ENCODE data around the gene GAST. TPM values are rescaled to one million over a fixed set of nuclear protein-coding genes. Genes with fewer than 3 reads are reported as not detected.

Gene GAST
- total and polyA plus RNA-seq, 10 of the 15 experiments (the other 5 are each of a cell fraction or from before 2014, with no cell fraction given), result not detected

- no TSS peak for BruUV-seq (replicated peaks)
- H3K9ac ChIP-seq (ENCODE audit: control insufficient read depth, insufficient read depth, low read length), result no peak overlapping the region
- H3K4me3 ChIP-seq, result no peak overlapping the region
- intact Hi-C loops (cut with micrococcal nuclease; ENCODE audit: unreplicated experiment), result loop anchor here (1.0 kb wide), 1 partner anchor 48 kb away; no protein-coding TSS in a partner anchor
- ChIA-PET POLR2A (interaction anchor here (0.5 to 3.1 kb wide), 8 partner anchors 16 to 1300 kb away, joined by 3 to 16 read pairs (median 4); no protein-coding TSS in a partner anchor), CTCF (interaction anchor here (0.5 to 10.4 kb wide), 23 partner anchors 8 to 1298 kb away, joined by 3 to 265 read pairs (median 3); partner anchors contain the start of gene GAST), SMC1A (ENCODE audit: uncharacterized antibody, unreplicated experiment) (interaction anchor here (0.7 to 3.8 kb wide), 9 partner anchors 11 to 915 kb away, joined by 3 to 57 read pairs (median 5); no protein-coding TSS in a partner anchor), RAD21 (ENCODE audit: unreplicated experiment) (interaction anchor here (0.6 to 2.8 kb wide), 11 partner anchors 12 to 1766 kb away, joined by 3 to 38 read pairs (median 6); no protein-coding TSS in a partner anchor)
- peaks cover 13 to 19% of the 10 kb centered on the region in 2 experiments for H3K36me3 ChIP-seq (ENCODE audit: control insufficient read depth in 2 of 2, insufficient read depth in 2 of 2, low read length in 1 of 2)
- in situ Hi-C loops (cut with MboI), result loop anchor here (25.0 kb wide), 2 partner anchors 1516 to 1666 kb away; partner anchors contain the start of gene TMEM106A
- H3K9me3 ChIP-seq (replicated peaks; ENCODE audit: control insufficient read depth, insufficient read depth, low read length), result no peaks in the 10 kb centered on the region
- peak; percentile 66 for ATAC-seq
- no peaks in the 10 kb centered on the region for H3K27me3 ChIP-seq (replicated peaks in 1 of 2; ENCODE audit: control insufficient read depth in 2 of 2, insufficient read depth in 2 of 2, low read length in 1 of 2)
- peaks cover 2% of the 10 kb centered on the region for H4K20me1 ChIP-seq (ENCODE audit: control insufficient read depth, insufficient read depth)
- no peak overlapping the region for H2AFZ ChIP-seq (ENCODE audit: control insufficient read depth, low read depth, low read length)
- H3K79me2 ChIP-seq (ENCODE audit: control insufficient read depth, insufficient read depth, low read length), result peaks cover 4% of the 10 kb centered on the region
- H3K27ac ChIP-seq (ENCODE audit: control insufficient read depth, insufficient read depth), result no peak overlapping the region
- H3K4me1 ChIP-seq (ENCODE audit: control insufficient read depth, insufficient read depth, low read length), result peaks cover 2% of the 10 kb centered on the region; the same call in 1 of the 2 replicates
- FAIRE-seq, result peak; percentile 94
- 57% methylated on average over 11 of the region's 11 CpGs for WGBS (ENCODE audit: insufficient coverage, insufficient replicate concordance, low lambda C conversion rate, missing lambda C conversion rate)
- DNase-seq (ENCODE audit: low read depth, low spot score), result no peak
- H3K4me2 ChIP-seq (ENCODE audit: control insufficient read depth, insufficient read depth), result no peak overlapping the region
- TF ChIP-seq POU2F2 (IDR thresholded peaks at IDR 0.05; ENCODE audit: borderline replicate concordance, low read depth, low read length) (no peak), ZNF24 (IDR thresholded peaks at IDR 0.05) (peak; percentile 87), ESRRA (IDR thresholded peaks at IDR 0.05; ENCODE audit: low read length) (no peak), CEBPB (IDR thresholded peaks at IDR 0.05; ENCODE audit: borderline replicate concordance in 1 of 2, low read depth in 2 of 2, low read length in 2 of 2) (no peak), PML (IDR thresholded peaks at IDR 0.05; ENCODE audit: low read length) (no peak), ZBTB40 (IDR thresholded peaks at IDR 0.05; ENCODE audit: borderline replicate concordance) (no peak), SMC3 (IDR thresholded peaks at IDR 0.05; ENCODE audit: borderline replicate concordance, low read length) (peak; percentile 60; the same call in 1 of the 2 replicates), BACH1 (IDR thresholded peaks at IDR 0.05; ENCODE audit: borderline replicate concordance) (no peak), RAD21 (IDR thresholded peaks at IDR 0.05; ENCODE audit: insufficient read depth, low read depth, low read length) (peak; percentile 59), STAT1 (conservative IDR thresholded peaks at IDR 0.05) (no peak), NFIC (IDR thresholded peaks at IDR 0.05; ENCODE audit: low read depth, low read length) (no peak), CBFB (IDR thresholded peaks at IDR 0.05; ENCODE audit: low read depth) (no peak), POLR2A (IDR thresholded peaks at IDR 0.05; ENCODE audit: low read depth, low read length) (no peak), MAX (IDR thresholded peaks at IDR 0.05; ENCODE audit: low read depth, low read length) (no peak), IKZF1 (conservative IDR thresholded peaks at IDR 0.05) (no peak), MEF2B (IDR thresholded peaks at IDR 0.05; ENCODE audit: partially characterized antibody, poor library complexity, severe bottlenecking) (no peak), RCOR1 (conservative IDR thresholded peaks at IDR 0.05; ENCODE audit: low read depth, low read length) (no peak), CTCF (IDR thresholded peaks at IDR 0.05 in 2 of 3, conservative IDR thresholded peaks at IDR 0.05 in 1 of 3; ENCODE audit: control insufficient read depth in 2 of 3, extremely low read depth in 1 of 3, insufficient read depth in 1 of 3, low read depth in 3 of 3, low read length in 3 of 3) (peak; percentile 73 to 91 (median 76))
These were observed 16.0 kb upstream of the GAST start for GRCh38 chr17:41695954-41696757.

All from GM12878 (cell line).